K562 (cell line): Measurements from ENCODE around the gene SPRYD3. TPM values are rescaled to one million over a fixed set of nuclear protein-coding genes. Genes with fewer than 3 reads are reported as not detected.
A peak's percentile ranks its signal among the peaks of the same experiment; 100 is the strongest.

ENCODE experiments used
- BHLHE40 ChIP-seq: IDR thresholded peaks from 2 replicates; pipeline ENCODE4 v1.6.1; 2011; ENCODE audit warnings: low read length, improper control_type of control experiment
- CREB1 ChIP-seq, 2 experiments: sonication (generic) in 1 of 2; formaldehyde crosslinking in 1 of 2; IDR thresholded peaks; 2 replicates each; pipeline versions ENCODE4 v1.6.1 to v1.8.0; 2012 to 2022; ENCODE audit warnings: inconsistent platforms in 1 of 2, mild to moderate bottlenecking in 1 of 2, missing genetic modification reagents in 1 of 2, moderate library complexity in 1 of 2
- CUX1 ChIP-seq: fragments of 200-800 bp; sonication (Bioruptor generic); IDR thresholded peaks from 2 replicates; pipeline ENCODE4 v1.6.1; 2016; ENCODE audit warnings: missing genetic modification characterization, missing compliant biosample characterization
- ETS1 ChIP-seq: conservative IDR thresholded peaks from 2 replicates; pipeline ENCODE4 v1.6.1; 2011; ENCODE audit warnings: low read depth, mild to moderate bottlenecking, low read length; ENCODE audit not compliant: control insufficient read depth
- HNRNPL ChIP-seq: fragments of 200-400 bp; formaldehyde crosslinking; IDR thresholded peaks from 2 replicates; pipeline ENCODE4 v1.6.1; 2017; ENCODE audit warnings: low read depth, mild to moderate bottlenecking, low read length
- ID3 ChIP-seq, 2 experiments: fragments of 250-450 bp in 1 of 2; fragments of 450-650 bp in 1 of 2; sonication (Bioruptor Pico) in 1 of 2; IDR thresholded peaks; 2 replicates each; pipeline versions ENCODE4 v1.6.1 to v1.8.0; 2016 to 2021; ENCODE audit warnings: mild to moderate bottlenecking in 2 of 2, moderate library complexity in 2 of 2, missing compliant biosample characterization in 1 of 2, missing genetic modification characterization in 1 of 2
- RAD21 ChIP-seq, 2 experiments: fragments of 250-450 bp in 1 of 2; fragments of 450-650 bp in 1 of 2; sonication (Bioruptor Pico) in 1 of 2; formaldehyde crosslinking in 1 of 2; IDR thresholded peaks in 1 of 2; conservative IDR thresholded peaks in 1 of 2; 2 replicates each; pipeline versions ENCODE4 v1.4.0 to v1.8.0; 2020 to 2022; ENCODE audit warnings: mild to moderate bottlenecking in 2 of 2, moderate library complexity in 1 of 2
- RB1 ChIP-seq: fragments of 450-650 bp; IDR thresholded peaks from 2 replicates; pipeline ENCODE4 v1.6.1; 2017; ENCODE audit warnings: low read depth, mild to moderate bottlenecking
- ZNF589 ChIP-seq: fragments of 200-800 bp; sonication (Bioruptor generic); IDR thresholded peaks from 2 replicates; pipeline ENCODE4 v1.6.1; 2016; ENCODE audit warnings: low read depth, missing genetic modification characterization, missing compliant biosample characterization
- polyA plus RNA-seq, 8 experiments: library from polyadenylated mRNA; depleted of rRNA in 4 of 8; stranded (reverse) in 5 of 8; unstranded in 3 of 8; fragments of >200 nt; fragmentation: Nextera tagmentation in 2 of 8; fragmentation: Illumina TruSeq in 1 of 8; extraction: Ambion mirVana in 2 of 8; extraction: Trizol in 1 of 8; gene quantifications; 2 replicates each; pipeline versions ENCODE4 v1.2.1 to v1.2.3, GENCODE V29; 2011 to 2014; ENCODE audit warnings: inconsistent platforms in 1 of 8, missing spikeins in 1 of 8
- total RNA-seq, 7 experiments: library from RNA; depleted of rRNA in 6 of 7; stranded (reverse); fragments of >200 nt in 6 of 7; fragmentation: Illumina TruSeq in 2 of 7; extraction: Trizol in 2 of 7; gene quantifications; 2 replicates each; pipeline versions ENCODE4 v1.2.1 to v1.2.3, GENCODE V29; 2011 to 2021; ENCODE audit warnings: low replicate concordance in 1 of 7
- TF ChIP-seq, protein P1 (sequence below), 2 experiments: fragments of 200-800 bp in 1 of 2; sonication (Bioruptor generic) in 1 of 2; sonication (generic) in 1 of 2; formaldehyde crosslinking in 1 of 2; IDR thresholded peaks in 1 of 2; conservative IDR thresholded peaks in 1 of 2; 2 replicates each; pipeline versions ENCODE4 v1.5.0 to v1.6.1; 2016 to 2020; ENCODE audit warnings: missing compliant biosample characterization in 1 of 2, missing genetic modification characterization in 1 of 2, missing genetic modification reagents in 1 of 2

The SPRYD3 gene
- total and polyA plus RNA-seq, 9 of the 15 experiments (the other 6 are each of a cell fraction or from before 2014, with no cell fraction given), result 1.5 to 13.6 (median 7.6) TPM

DNA sequence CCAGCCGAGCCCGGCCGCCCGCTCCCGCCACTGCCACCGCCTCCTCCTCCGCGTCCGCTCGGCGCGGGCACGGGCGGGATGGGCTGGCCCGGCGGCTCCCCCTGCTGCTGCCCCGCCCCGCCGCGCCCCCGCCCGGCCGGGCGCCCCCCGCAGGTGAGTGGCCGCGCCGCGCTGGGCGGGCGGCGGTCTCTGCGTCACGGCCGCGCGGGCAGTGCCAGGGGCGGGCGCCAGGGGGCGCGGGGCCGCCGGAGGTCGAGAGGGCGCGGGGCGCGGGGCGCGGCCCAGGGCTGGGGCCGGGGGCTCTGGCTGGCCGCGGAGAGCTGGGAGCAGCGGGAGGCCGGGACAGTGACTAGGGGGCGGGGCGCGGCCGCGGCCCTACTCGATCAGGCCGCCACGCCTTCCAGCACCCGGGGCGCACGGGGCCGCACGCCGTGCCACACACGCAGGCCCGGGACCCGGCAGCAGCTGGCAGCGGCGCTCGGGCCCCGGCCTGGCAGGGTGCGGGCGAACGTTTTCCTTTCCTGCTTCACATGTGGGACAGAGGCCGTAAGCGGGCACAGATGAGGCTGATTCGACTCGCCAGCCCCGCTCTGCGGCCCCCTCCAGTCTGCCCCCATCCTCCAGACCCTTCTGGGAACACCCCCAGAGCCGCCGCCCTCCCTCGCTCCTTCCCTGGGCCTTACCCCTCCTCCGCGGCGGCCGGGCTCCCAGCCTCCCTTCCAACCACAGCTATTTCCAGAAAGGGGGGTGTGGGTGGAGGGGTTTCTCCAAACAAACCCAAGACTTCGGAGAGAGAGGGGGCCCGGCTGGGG is 31.8 kb downstream of the SPRYD3 start (continued):
- TF ChIP-seq ID3 (CRISPR knock-in tag; IDR thresholded peaks at IDR 0.05), result no peak
- no peak for TF ChIP-seq ID3 (tag; IDR thresholded peaks at IDR 0.05)
- TF ChIP-seq ETS1, result no peak
- peak; percentile 37; the same call in 1 of the 2 replicates for TF ChIP-seq ZNF589 (CRISPR knock-in tag)
- TF ChIP-seq RAD21 (CRISPR knock-in tag; conservative IDR thresholded peaks at IDR 0.05 in 1 of 2, IDR thresholded peaks at IDR 0.05 in 1 of 2), result peak in 1 of 2 experiments; percentile 20; a peak in 1 of 4 replicates
- TF ChIP-seq, protein P1, sequence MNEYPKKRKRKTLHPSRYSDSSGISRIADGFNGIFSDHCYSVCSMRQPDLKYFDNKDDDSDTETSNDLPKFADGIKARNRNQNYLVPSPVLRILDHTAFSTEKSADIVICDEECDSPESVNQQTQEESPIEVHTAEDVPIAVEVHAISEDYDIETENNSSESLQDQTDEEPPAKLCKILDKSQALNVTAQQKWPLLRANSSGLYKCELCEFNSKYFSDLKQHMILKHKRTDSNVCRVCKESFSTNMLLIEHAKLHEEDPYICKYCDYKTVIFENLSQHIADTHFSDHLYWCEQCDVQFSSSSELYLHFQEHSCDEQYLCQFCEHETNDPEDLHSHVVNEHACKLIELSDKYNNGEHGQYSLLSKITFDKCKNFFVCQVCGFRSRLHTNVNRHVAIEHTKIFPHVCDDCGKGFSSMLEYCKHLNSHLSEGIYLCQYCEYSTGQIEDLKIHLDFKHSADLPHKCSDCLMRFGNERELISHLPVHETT (CRISPR knock-in tag; conservative IDR thresholded peaks at IDR 0.05 in 1 of 2, IDR thresholded peaks at IDR 0.05 in 1 of 2), result peak in 1 of 2 experiments; percentile 95; a peak in 2 of 4 replicates
- TF ChIP-seq RB1, result peak; percentile 81; the same call in 1 of the 2 replicates
- TF ChIP-seq CUX1 (CRISPR knock-in tag), result no peak
- peak; percentile 38; the same call in 1 of the 2 replicates for TF ChIP-seq CREB1 (IDR thresholded peaks at IDR 0.05)
- TF ChIP-seq CREB1 (CRISPR knock-in tag; IDR thresholded peaks at IDR 0.05), result no peak
- TF ChIP-seq HNRNPL, result peak; percentile 91
- peak; percentile 29 for TF ChIP-seq BHLHE40
